Stimulated activated naive CD8-positive, alpha-beta T cell treated with anti-CD3 and anti-CD28 coated beads, Interleukin-15, Interleukin-2, amounts not matched to agents 100 ng/mL and 50 ng/mL, for 24 hours (primary cell): ENCODE measurements around the gene HIP1.
A peak's percentile ranks its signal among the peaks of the same experiment; 100 is the strongest.

Source experiments
- H3K27ac Mint-ChIP-seq: one replicate; pipeline ENCODE4 v1.8.0; 2021; ENCODE audit warnings: mild to moderate bottlenecking, mixed read lengths
- H3K27me3 Mint-ChIP-seq: one replicate; pipeline ENCODE4 v1.8.0; 2021; ENCODE audit warnings: mixed read lengths
- H3K36me3 Mint-ChIP-seq: one replicate; pipeline ENCODE4 v1.8.0; 2021; ENCODE audit warnings: low read depth, mixed read lengths
- H3K4me1 Mint-ChIP-seq: one replicate; pipeline ENCODE4 v1.8.0; 2021; ENCODE audit warnings: low read depth, mixed read lengths
- H3K4me3 Mint-ChIP-seq: one replicate; pipeline ENCODE4 v1.8.0; 2021; ENCODE audit warnings: mild to moderate bottlenecking, mixed read lengths
- H3K9me3 Mint-ChIP-seq: one replicate; pipeline ENCODE4 v1.8.0; 2021; ENCODE audit warnings: mixed read lengths

The HIP1 gene

GRCh38 chr7:75756991-75757676, 18.4 kb upstream of the HIP1 start:
- no peak overlapping the region for H3K27ac Mint-ChIP-seq
- H3K4me1 Mint-ChIP-seq: peaks cover under 1% of the 10 kb centered on the region
- no peak overlapping the region for H3K4me3 Mint-ChIP-seq
- H3K27me3 Mint-ChIP-seq: no peaks in the 10 kb centered on the region
- no peaks in the 10 kb centered on the region for H3K36me3 Mint-ChIP-seq
- no peaks in the 10 kb centered on the region for H3K9me3 Mint-ChIP-seq

- Mint-ChIP-seq H3K4me3 (no peak overlapping the region), H3K36me3 (no peaks in the 10 kb centered on the region), H3K9me3 (no peaks in the 10 kb centered on the region), H3K27me3 (no peaks in the 10 kb centered on the region), H3K4me1 (no peaks in the 10 kb centered on the region), H3K27ac (no peak overlapping the region)
Observed at GRCh38 chr7:75756206-75756990, 17.7 kb upstream of the HIP1 start.

- no peak overlapping the region for H3K27ac Mint-ChIP-seq
- H3K4me1 Mint-ChIP-seq: peaks cover 22% of the 10 kb centered on the region
- no peak overlapping the region for H3K4me3 Mint-ChIP-seq
- H3K9me3 Mint-ChIP-seq: no peaks in the 10 kb centered on the region
- peaks cover 6% of the 10 kb centered on the region for H3K27me3 Mint-ChIP-seq
- H3K36me3 Mint-ChIP-seq: no peaks in the 10 kb centered on the region
Observed at GRCh38 chr7:75743455-75743859, 4.7 kb upstream of the HIP1 start.

- Mint-ChIP-seq H3K4me3 (peak overlapping the region; percentile 37), H3K27ac (peak overlapping the region; percentile 73), H3K36me3 (no peaks in the 10 kb centered on the region), H3K9me3 (no peaks in the 10 kb centered on the region), H3K4me1 (peaks cover 32% of the 10 kb centered on the region), H3K27me3 (peaks cover 14% of the 10 kb centered on the region)
Observed at GRCh38 chr7:75740846-75741497, 2.2 kb upstream of the HIP1 start.

GRCh38 chr7:75739796-75740672, 1.3 kb upstream of the HIP1 start:
- Mint-ChIP-seq H3K27ac (peak overlapping the region; percentile 95), H3K36me3 (no peaks in the 10 kb centered on the region), H3K4me1 (peaks cover 32% of the 10 kb centered on the region), H3K9me3 (no peaks in the 10 kb centered on the region), H3K4me3 (peak overlapping the region; percentile 95), H3K27me3 (peaks cover 14% of the 10 kb centered on the region)

GRCh38 chr7:75738975-75739795, 444 bp upstream of the HIP1 start:
- no peaks in the 10 kb centered on the region for H3K36me3 Mint-ChIP-seq
- H3K4me1 Mint-ChIP-seq: peaks cover 32% of the 10 kb centered on the region
- H3K4me3 Mint-ChIP-seq: peak overlapping the region; percentile 95
- peak overlapping the region; percentile 95 for H3K27ac Mint-ChIP-seq
- H3K9me3 Mint-ChIP-seq: no peaks in the 10 kb centered on the region
- peaks cover 14% of the 10 kb centered on the region for H3K27me3 Mint-ChIP-seq

- H3K27ac Mint-ChIP-seq: peak overlapping the region; percentile 86
- H3K27me3 Mint-ChIP-seq: peaks cover 14% of the 10 kb centered on the region
- peaks cover 32% of the 10 kb centered on the region for H3K4me1 Mint-ChIP-seq
- peak overlapping the region; percentile 91 for H3K4me3 Mint-ChIP-seq
- no peaks in the 10 kb centered on the region for H3K36me3 Mint-ChIP-seq
- no peaks in the 10 kb centered on the region for H3K9me3 Mint-ChIP-seq
Observed at GRCh38 chr7:75737856-75738603, 711 bp downstream of the HIP1 start.

- Mint-ChIP-seq H3K4me3 (no peak overlapping the region), H3K27me3 (peaks cover 10% of the 10 kb centered on the region), H3K36me3 (no peaks in the 10 kb centered on the region), H3K27ac (no peak overlapping the region), H3K4me1 (peaks cover 24% of the 10 kb centered on the region), H3K9me3 (no peaks in the 10 kb centered on the region)
Observed at GRCh38 chr7:75735581-75736350, 3.0 kb downstream of the HIP1 start.

- Mint-ChIP-seq H3K27ac (no peak overlapping the region), H3K9me3 (no peaks in the 10 kb centered on the region), H3K4me3 (no peak overlapping the region), H3K27me3 (peaks cover 8% of the 10 kb centered on the region), H3K36me3 (no peaks in the 10 kb centered on the region), H3K4me1 (peaks cover 20% of the 10 kb centered on the region)
Observed at GRCh38 chr7:75734586-75735458, 3.9 kb downstream of the HIP1 start.

- Mint-ChIP-seq H3K27me3 (peaks cover 8% of the 10 kb centered on the region), H3K9me3 (no peaks in the 10 kb centered on the region), H3K4me1 (peaks cover 24% of the 10 kb centered on the region), H3K27ac (no peak overlapping the region), H3K36me3 (no peaks in the 10 kb centered on the region), H3K4me3 (no peak overlapping the region)
Observed at GRCh38 chr7:75732764-75733630, 5.7 kb downstream of the HIP1 start.

- no peaks in the 10 kb centered on the region for H3K36me3 Mint-ChIP-seq
- H3K4me1 Mint-ChIP-seq: peaks cover 26% of the 10 kb centered on the region
- H3K27me3 Mint-ChIP-seq: peaks cover 5% of the 10 kb centered on the region
- no peaks in the 10 kb centered on the region for H3K9me3 Mint-ChIP-seq
- H3K27ac Mint-ChIP-seq: no peak overlapping the region
- H3K4me3 Mint-ChIP-seq: no peak overlapping the region
Observed at GRCh38 chr7:75732016-75732521, 6.7 kb downstream of the HIP1 start.
